HL-60 (cell line): ENCODE measurements around the gene CPAMD8.

Experiments used
- DNase-seq, 2 experiments: peaks; one replicate each; pipeline ENCODE4 v3.0.0-alpha.2; 2010 to 2020; ENCODE audit warnings: low read depth in 1 of 2, low spot score in 1 of 2
- H3K27ac ChIP-seq: fragments of 250-450 bp; sonication (Bioruptor Pico); replicated peaks from 2 replicates; pipeline ENCODE4 v1.5.1; 2020; ENCODE audit warnings: mild to moderate bottlenecking, moderate library complexity
- H3K27me3 ChIP-seq: fragments of 250-450 bp; sonication (Bioruptor Pico); 2 replicates; pipeline ENCODE4 v1.5.1; 2021; ENCODE audit warnings: mild to moderate bottlenecking, moderate library complexity; ENCODE audit not compliant: insufficient read depth, poor library complexity, severe bottlenecking
- H3K4me3 ChIP-seq: replicated peaks from 2 replicates; pipeline ENCODE4 v1.5.1; 2011; ENCODE audit warnings: mild to moderate bottlenecking, control low read depth, low read length; ENCODE audit not compliant: insufficient read depth
- GABPA ChIP-seq: IDR thresholded peaks from 2 replicates; pipeline ENCODE4 v1.6.1; 2012; ENCODE audit warnings: low read depth
- POLR2AphosphoS5 ChIP-seq: IDR thresholded peaks from 2 replicates; pipeline ENCODE4 v1.6.1; 2012; ENCODE audit warnings: low read depth
- SPI1 ChIP-seq: IDR thresholded peaks from 2 replicates; pipeline ENCODE4 v1.6.1; 2012; ENCODE audit warnings: low read depth, mild to moderate bottlenecking, borderline replicate concordance
- TF ChIP-seq, protein P1 (sequence below): IDR thresholded peaks from one replicate; pipeline ENCODE4 v1.5.1; 2011; ENCODE audit warnings: low read length, control low read depth, inconsistent platforms; ENCODE audit not compliant: insufficient read depth
- TF ChIP-seq, protein P2 (sequence below): IDR thresholded peaks from 2 replicates; pipeline ENCODE4 v1.6.1; 2012; ENCODE audit warnings: low read depth; ENCODE audit not compliant: insufficient replicate concordance

Gene CPAMD8

DNA sequence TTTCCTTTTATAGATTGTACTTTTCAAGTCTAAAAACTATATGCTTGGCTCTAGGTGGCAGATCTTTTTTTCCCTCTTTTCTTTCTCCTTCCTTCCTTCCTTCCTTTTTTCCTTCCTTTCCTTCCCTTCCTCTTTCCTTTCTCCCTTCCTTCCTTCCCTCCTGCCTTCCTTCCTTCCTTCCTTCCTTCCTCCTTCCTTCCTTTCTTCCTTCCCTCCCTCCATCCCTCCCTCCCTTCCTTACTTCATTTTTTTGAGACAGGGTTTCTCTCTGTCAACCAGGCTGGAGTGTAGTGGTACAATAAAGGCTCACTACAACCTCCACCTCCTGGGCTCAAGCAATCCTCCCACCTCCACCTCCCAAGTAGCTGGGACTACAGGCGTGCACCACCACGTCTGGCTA, 89.7 kb downstream of the CPAMD8 start:
- TF ChIP-seq, protein P1, sequence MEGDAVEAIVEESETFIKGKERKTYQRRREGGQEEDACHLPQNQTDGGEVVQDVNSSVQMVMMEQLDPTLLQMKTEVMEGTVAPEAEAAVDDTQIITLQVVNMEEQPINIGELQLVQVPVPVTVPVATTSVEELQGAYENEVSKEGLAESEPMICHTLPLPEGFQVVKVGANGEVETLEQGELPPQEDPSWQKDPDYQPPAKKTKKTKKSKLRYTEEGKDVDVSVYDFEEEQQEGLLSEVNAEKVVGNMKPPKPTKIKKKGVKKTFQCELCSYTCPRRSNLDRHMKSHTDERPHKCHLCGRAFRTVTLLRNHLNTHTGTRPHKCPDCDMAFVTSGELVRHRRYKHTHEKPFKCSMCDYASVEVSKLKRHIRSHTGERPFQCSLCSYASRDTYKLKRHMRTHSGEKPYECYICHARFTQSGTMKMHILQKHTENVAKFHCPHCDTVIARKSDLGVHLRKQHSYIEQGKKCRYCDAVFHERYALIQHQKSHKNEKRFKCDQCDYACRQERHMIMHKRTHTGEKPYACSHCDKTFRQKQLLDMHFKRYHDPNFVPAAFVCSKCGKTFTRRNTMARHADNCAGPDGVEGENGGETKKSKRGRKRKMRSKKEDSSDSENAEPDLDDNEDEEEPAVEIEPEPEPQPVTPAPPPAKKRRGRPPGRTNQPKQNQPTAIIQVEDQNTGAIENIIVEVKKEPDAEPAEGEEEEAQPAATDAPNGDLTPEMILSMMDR: no peak
- DNase-seq: no peak
- no peak overlapping the region for H3K4me3 ChIP-seq
- H3K27ac ChIP-seq: no peak overlapping the region
- H3K27me3 ChIP-seq: no peaks in the 10 kb centered on the region

DNA sequence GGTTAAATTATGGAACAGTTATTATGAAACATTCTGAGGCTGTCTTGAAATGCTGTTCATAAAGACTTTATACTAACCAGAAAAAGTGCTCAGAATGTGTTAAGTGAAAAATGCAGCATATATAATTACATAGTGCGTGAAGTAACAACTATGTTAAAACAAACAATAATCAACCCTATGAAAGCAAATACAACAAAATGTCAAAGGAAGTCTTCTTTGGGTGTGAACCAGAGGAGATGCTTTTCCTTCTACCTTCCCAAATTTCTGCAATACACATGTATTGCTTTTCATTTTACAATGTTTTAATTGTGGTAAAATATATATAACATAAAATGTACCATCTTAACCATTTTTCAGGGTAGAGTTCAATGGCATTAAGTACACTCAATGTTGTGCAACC, 92.1 kb downstream of the CPAMD8 start:
- no peak for DNase-seq
- Histone ChIP-seq H3K27me3 (no peaks in the 10 kb centered on the region), H3K4me3 (no peak overlapping the region), H3K27ac (no peak overlapping the region)
- TF ChIP-seq, protein P2, sequence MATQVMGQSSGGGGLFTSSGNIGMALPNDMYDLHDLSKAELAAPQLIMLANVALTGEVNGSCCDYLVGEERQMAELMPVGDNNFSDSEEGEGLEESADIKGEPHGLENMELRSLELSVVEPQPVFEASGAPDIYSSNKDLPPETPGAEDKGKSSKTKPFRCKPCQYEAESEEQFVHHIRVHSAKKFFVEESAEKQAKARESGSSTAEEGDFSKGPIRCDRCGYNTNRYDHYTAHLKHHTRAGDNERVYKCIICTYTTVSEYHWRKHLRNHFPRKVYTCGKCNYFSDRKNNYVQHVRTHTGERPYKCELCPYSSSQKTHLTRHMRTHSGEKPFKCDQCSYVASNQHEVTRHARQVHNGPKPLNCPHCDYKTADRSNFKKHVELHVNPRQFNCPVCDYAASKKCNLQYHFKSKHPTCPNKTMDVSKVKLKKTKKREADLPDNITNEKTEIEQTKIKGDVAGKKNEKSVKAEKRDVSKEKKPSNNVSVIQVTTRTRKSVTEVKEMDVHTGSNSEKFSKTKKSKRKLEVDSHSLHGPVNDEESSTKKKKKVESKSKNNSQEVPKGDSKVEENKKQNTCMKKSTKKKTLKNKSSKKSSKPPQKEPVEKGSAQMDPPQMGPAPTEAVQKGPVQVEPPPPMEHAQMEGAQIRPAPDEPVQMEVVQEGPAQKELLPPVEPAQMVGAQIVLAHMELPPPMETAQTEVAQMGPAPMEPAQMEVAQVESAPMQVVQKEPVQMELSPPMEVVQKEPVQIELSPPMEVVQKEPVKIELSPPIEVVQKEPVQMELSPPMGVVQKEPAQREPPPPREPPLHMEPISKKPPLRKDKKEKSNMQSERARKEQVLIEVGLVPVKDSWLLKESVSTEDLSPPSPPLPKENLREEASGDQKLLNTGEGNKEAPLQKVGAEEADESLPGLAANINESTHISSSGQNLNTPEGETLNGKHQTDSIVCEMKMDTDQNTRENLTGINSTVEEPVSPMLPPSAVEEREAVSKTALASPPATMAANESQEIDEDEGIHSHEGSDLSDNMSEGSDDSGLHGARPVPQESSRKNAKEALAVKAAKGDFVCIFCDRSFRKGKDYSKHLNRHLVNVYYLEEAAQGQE: no peak
- TF ChIP-seq POLR2AphosphoS5 (no peak), SPI1 (no peak), GABPA (no peak)
- TF ChIP-seq, protein P1: no peak

DNA sequence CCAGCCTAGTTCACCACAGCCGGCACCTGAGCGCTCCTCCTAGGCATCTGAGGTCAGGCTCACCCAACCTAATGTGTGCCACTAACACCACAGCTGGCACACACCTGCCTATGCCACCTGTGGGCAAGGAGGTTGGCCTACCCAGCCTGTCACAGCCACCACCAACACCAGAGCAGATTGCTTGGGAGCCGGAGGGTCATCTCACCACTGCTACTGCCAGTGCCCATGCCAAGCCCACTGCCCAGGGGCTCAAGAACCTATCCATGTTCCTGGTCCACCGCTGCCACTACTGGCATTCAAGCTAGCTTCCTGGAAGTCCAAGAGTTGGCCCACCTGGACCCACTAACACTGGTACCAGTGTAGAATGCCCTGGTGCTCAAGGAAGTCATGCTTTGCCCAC, 95.3 kb downstream of the CPAMD8 start:
- TF ChIP-seq POLR2AphosphoS5 (no peak), SPI1 (no peak), GABPA (no peak)
- TF ChIP-seq, protein P2: no peak
- TF ChIP-seq, protein P1: no peak
- no peak for DNase-seq
- H3K27me3 ChIP-seq: no peaks in the 10 kb centered on the region
- no peak overlapping the region for H3K4me3 ChIP-seq
- H3K27ac ChIP-seq: no peak overlapping the region

DNA sequence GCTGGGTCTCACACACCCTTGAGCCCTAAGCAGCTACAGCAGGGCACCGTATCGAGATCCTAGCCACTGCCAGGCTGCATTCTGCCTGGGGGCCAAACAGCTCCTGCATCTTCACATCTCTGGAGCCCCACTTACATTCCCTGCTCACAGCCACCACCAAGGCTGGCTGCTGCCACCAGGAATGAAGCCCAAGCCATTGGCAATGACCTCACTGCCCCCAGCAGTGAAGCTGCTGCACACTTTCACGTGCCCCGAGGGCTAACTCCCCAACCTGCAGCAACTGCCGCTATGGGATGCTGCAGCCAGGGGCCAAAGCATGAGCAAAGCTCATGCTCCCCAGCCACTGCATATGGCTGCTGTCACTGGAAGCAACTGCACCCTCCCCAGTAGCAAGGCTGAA, 95.9 kb downstream of the CPAMD8 start:
- no peaks in the 10 kb centered on the region for H3K27me3 ChIP-seq
- TF ChIP-seq POLR2AphosphoS5 (no peak), GABPA (no peak)
- DNase-seq: no peak
- H3K4me3 ChIP-seq: no peak overlapping the region
- no peak overlapping the region for H3K27ac ChIP-seq

DNA sequence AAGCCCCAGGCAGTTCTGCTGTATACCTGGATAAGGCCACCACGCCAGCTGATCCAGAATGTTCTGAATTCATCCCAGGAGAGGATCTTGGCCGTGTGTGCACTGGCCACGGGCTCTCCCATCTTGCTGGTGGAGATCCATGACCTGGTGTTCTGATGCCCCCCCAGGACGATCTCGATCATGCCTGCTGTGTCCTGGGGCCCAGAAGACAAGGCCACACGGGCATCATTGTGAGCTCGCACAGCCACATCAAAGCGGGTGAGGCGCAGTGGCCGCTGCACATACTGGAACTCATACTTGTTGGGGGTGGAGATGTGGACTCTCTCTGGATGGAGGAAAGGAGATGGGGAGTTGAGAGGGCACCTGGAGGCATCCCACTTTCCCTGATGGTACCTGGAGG, 97.7 kb downstream of the CPAMD8 start:
- H3K27ac ChIP-seq: no peak overlapping the region
- no peak for DNase-seq
- TF ChIP-seq, protein P1: no peak
- TF ChIP-seq, protein P2: no peak
- TF ChIP-seq GABPA (no peak), POLR2AphosphoS5 (no peak), SPI1 (no peak)
- H3K4me3 ChIP-seq: no peak overlapping the region
- no peaks in the 10 kb centered on the region for H3K27me3 ChIP-seq
